Osteoblast (primary cell): ENCODE measurements around the gene ZNF768. TPM values are rescaled to one million over a fixed set of nuclear protein-coding genes. Genes with fewer than 3 reads are reported as not detected.
A peak's percentile ranks its signal among the peaks of the same experiment; 100 is the strongest.

Experiments
- DNase-seq: peaks from one replicate; pipeline ENCODE4 v3.0.0; 2011; ENCODE audit warnings: low spot score, mixed read lengths; ENCODE audit not compliant: insufficient read length; ENCODE audit errors: missing footprints
- H2AFZ ChIP-seq: 2 replicates; pipeline ENCODE4 v1.6.0; 2011; ENCODE audit warnings: mild to moderate bottlenecking, low read length
- H3K27ac ChIP-seq: 2 replicates; pipeline ENCODE4 v1.5.1; 2011; ENCODE audit warnings: mild to moderate bottlenecking, low read depth, low read length, moderate library complexity
- H3K27me3 ChIP-seq: 2 replicates; pipeline ENCODE4 v1.6.0; 2012; ENCODE audit warnings: mild to moderate bottlenecking, control low read depth, inconsistent platforms, low read length, moderate library complexity; ENCODE audit not compliant: insufficient read depth
- H3K36me3 ChIP-seq: 2 replicates; pipeline ENCODE4 v1.5.1; 2011; ENCODE audit warnings: mild to moderate bottlenecking, low read length, control low read depth, moderate library complexity; ENCODE audit not compliant: insufficient read depth
- H3K4me1 ChIP-seq: 2 replicates; pipeline ENCODE4 v1.5.1; 2011; ENCODE audit warnings: mild to moderate bottlenecking, low read length, control low read depth, moderate library complexity; ENCODE audit not compliant: insufficient read depth
- H3K4me2 ChIP-seq: 2 replicates; pipeline ENCODE4 v1.6.0; 2011; ENCODE audit warnings: mild to moderate bottlenecking, low read length; ENCODE audit not compliant: insufficient read depth
- H3K4me3 ChIP-seq: fragments of 200-600 bp; sonication (generic); 3 replicates; pipeline ENCODE4 v1.5.1; 2012; ENCODE audit warnings: mild to moderate bottlenecking, low read length, inconsistent platforms; ENCODE audit not compliant: insufficient read depth
- H3K79me2 ChIP-seq: 2 replicates; pipeline ENCODE4 v1.6.0; 2012; ENCODE audit warnings: mild to moderate bottlenecking, low read length, control low read depth, inconsistent platforms; ENCODE audit not compliant: insufficient read depth
- H3K9me3 ChIP-seq: 2 replicates; pipeline ENCODE4 v1.5.1; 2011; ENCODE audit warnings: low read depth, low read length, control low read depth
- H4K20me1 ChIP-seq: 2 replicates; pipeline ENCODE4 v1.6.0; 2012; ENCODE audit warnings: mild to moderate bottlenecking, low read length, control low read depth; ENCODE audit not compliant: insufficient read depth
- CTCF ChIP-seq: IDR thresholded peaks from 2 replicates; pipeline ENCODE4 v1.5.1; 2011; ENCODE audit warnings: mild to moderate bottlenecking, low read depth, low read length, moderate library complexity; ENCODE audit errors: extremely low read depth
- total RNA-seq: library from RNA; depleted of rRNA; stranded (reverse); fragments of >200 nt; gene quantifications from 2 replicates; pipeline ENCODE4 v1.2.3, GENCODE V29; 2012

Gene ZNF768
- total RNA-seq, 1 donor: 25.0 TPM

DNA sequence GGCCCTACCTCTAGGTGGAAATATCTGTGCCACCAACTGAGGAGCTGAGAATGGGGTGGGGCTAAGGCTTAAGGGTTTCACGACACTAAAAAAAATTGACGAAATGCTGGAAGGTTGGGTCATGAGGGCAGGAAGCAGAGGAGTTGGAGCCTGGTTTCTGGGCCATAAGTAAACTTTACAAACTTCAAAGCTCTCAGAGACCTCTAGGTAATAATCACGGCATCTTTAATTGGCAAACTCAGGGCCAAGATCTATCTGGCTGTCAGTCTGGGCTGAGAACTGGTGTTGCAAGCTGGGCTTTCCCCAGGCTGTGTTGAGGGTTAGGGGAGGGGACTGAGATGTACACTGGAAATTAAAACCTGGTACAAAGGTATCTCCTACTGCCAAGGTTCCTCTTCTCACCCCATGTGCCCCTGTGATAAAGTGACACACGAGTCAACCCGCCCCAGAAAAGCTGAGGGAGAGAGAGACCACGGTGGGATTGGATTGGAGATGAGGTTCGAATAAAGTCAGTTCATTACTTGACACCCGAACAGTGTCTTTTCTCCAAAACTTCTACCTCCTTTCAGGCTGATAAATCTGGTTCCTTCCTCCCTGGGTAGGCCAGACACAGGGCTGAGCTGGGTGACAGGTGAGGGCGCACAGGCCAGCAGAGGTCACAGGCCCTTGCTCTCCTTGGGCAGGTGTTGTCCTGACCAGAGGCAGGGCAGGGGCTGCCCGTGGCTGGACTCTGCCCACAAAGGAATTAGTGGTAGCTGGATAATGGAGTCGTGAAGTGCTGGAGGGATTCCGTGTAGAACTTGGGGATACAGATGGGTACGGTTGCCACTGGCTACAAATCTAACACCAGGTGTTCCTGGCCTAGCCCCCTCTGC lies 4.0 kb upstream of the ZNF768 start:
- Histone ChIP-seq H3K79me2 (peaks cover 18% of the 10 kb centered on the region), H3K4me1 (peaks cover 8% of the 10 kb centered on the region), H3K27ac (no peak overlapping the region), H3K27me3 (no peaks in the 10 kb centered on the region), H3K4me2 (no peak overlapping the region), H3K4me3 (no peak overlapping the region), H2AFZ (no peak overlapping the region), H3K36me3 (peaks cover 17% of the 10 kb centered on the region), H4K20me1 (no peaks in the 10 kb centered on the region), H3K9me3 (no peaks in the 10 kb centered on the region)
- no peak for TF ChIP-seq CTCF
- no peak for DNase-seq

- Histone ChIP-seq H3K27me3 (no peaks in the 10 kb centered on the region), H3K36me3 (peaks cover 27% of the 10 kb centered on the region), H3K4me3 (no peak overlapping the region), H3K4me1 (peaks cover 6% of the 10 kb centered on the region), H3K4me2 (no peak overlapping the region), H2AFZ (no peak overlapping the region), H3K79me2 (peaks cover 10% of the 10 kb centered on the region), H3K27ac (no peak overlapping the region), H4K20me1 (no peaks in the 10 kb centered on the region), H3K9me3 (no peaks in the 10 kb centered on the region)
- no peak for TF ChIP-seq CTCF
- peak; percentile 79 for DNase-seq
Observed at GRCh38 chr16:30528799-30529457, 2.6 kb upstream of the ZNF768 start.

GRCh38 chr16:30527635-30528178 lies 1.3 kb upstream of the ZNF768 start:
- DNase-seq: peak; percentile 81
- H3K36me3 ChIP-seq: peaks cover 27% of the 10 kb centered on the region
- no peaks in the 10 kb centered on the region for H3K9me3 ChIP-seq
- peak overlapping the region; percentile 78 for H3K4me2 ChIP-seq
- peak overlapping the region; percentile 90 for H3K4me3 ChIP-seq
- H3K4me1 ChIP-seq: peaks cover 6% of the 10 kb centered on the region
- peak overlapping the region; percentile 74 for H2AFZ ChIP-seq
- H4K20me1 ChIP-seq: no peaks in the 10 kb centered on the region
- H3K27ac ChIP-seq: peak overlapping the region; percentile 51
- TF ChIP-seq CTCF: no peak
- H3K27me3 ChIP-seq: no peaks in the 10 kb centered on the region
- no peaks in the 10 kb centered on the region for H3K79me2 ChIP-seq
